Left renal pelvis (tissue), 4 donors: ENCODE data around the gene KIF13A. TPM values are rescaled to one million over a fixed set of nuclear protein-coding genes. Genes with fewer than 3 reads are reported as not detected.
A peak's percentile ranks its signal among the peaks of the same experiment; 100 is the strongest.
"Not testable (repeated sequence)": the region's sequence is repeated elsewhere in the genome, so short reads cannot be mapped to it uniquely, and the experiment has no call there.

Experiments used
- DNase-seq, 4 donors: peaks; one replicate each; pipeline ENCODE4 v3.0.0-alpha.2; 2013; ENCODE audit warnings: low read depth in 4 of 4, low spot score in 3 of 4
- polyA plus RNA-seq, 4 donors: library from polyadenylated mRNA; unstranded; fragments of 120-200 nt; gene quantifications; one replicate each; pipeline ENCODE4 v1.2.1, GENCODE V29; 2013; ENCODE audit not compliant: insufficient read length in 4 of 4

KIF13A gene
- polyA plus RNA-seq, result 10 to 100 TPM; 36.6 to 40.0 (median 36.9) TPM

GRCh38 chr6:17987447-17987696 is at the start of gene KIF13A:
TSS of gene KIF13A (minus strand) at chr6:17987635. CDS start at chr6:17987463, 172 bp downstream.
- DNase-seq, result no peak

GRCh38 chr6:18036781-18037180 is 49.3 kb upstream of the KIF13A start:
- DNase-seq, result no peak

- no peak for DNase-seq
Observed at GRCh38 chr6:18035330-18035854, 48.0 kb upstream of the KIF13A start.

GRCh38 chr6:18034798-18035202 is 47.4 kb upstream of the KIF13A start:
- no peak for DNase-seq

- DNase-seq, result no peak
Observed at GRCh38 chr6:18031680-18032256, 44.3 kb upstream of the KIF13A start.

- DNase-seq, result no peak
Observed at GRCh38 chr6:18031189-18031588, 43.8 kb upstream of the KIF13A start.

GRCh38 chr6:18028332-18028731 is 40.9 kb upstream of the KIF13A start:
- no peak for DNase-seq

- DNase-seq, result no peak
Observed at GRCh38 chr6:18025596-18025995, 38.2 kb upstream of the KIF13A start.

- no peak for DNase-seq
Observed at GRCh38 chr6:18024876-18025275, 37.4 kb upstream of the KIF13A start.

GRCh38 chr6:18023891-18024290 is 36.5 kb upstream of the KIF13A start:
- DNase-seq, result no peak

GRCh38 chr6:18022398-18023231 is 35.2 kb upstream of the KIF13A start:
- DNase-seq, result peak in 2 of 4 donors; percentile 29 to 46

GRCh38 chr6:18021166-18021850 is 33.9 kb upstream of the KIF13A start:
- DNase-seq, result no peak

- DNase-seq, result not testable (repeated sequence)
Observed at GRCh38 chr6:18020545-18020944, 33.1 kb upstream of the KIF13A start.

- no peak for DNase-seq
Observed at GRCh38 chr6:18019539-18020534, 32.4 kb upstream of the KIF13A start.

- DNase-seq, result not testable (repeated sequence)
Observed at GRCh38 chr6:18019133-18019532, 31.7 kb upstream of the KIF13A start.

- no peak for DNase-seq
Observed at GRCh38 chr6:18016698-18017097, 29.3 kb upstream of the KIF13A start.

- no peak for DNase-seq
Observed at GRCh38 chr6:18016133-18016532, 28.7 kb upstream of the KIF13A start.

GRCh38 chr6:18011287-18011686 is 23.9 kb upstream of the KIF13A start:
- no peak for DNase-seq

GRCh38 chr6:18010540-18010939 is 23.1 kb upstream of the KIF13A start:
- not testable (repeated sequence) for DNase-seq

- no peak for DNase-seq
Observed at GRCh38 chr6:18004256-18004985, 17.0 kb upstream of the KIF13A start.
